Left ventricle myocardium inferior (tissue), 1 donor: Measurements from ENCODE around the gene ANGPTL2. TPM values are rescaled to one million over a fixed set of nuclear protein-coding genes. Genes with fewer than 3 reads are reported as not detected.

Experiments used
- DNase-seq: peaks from one replicate; pipeline ENCODE4 v3.0.0-alpha.2; 2020
- H3K27ac ChIP-seq: fragments of 200-600 bp; replicated peaks from 2 replicates; pipeline ENCODE4 v1.8.0; 2021
- H3K27me3 ChIP-seq: fragments of 200-600 bp; 2 replicates; pipeline ENCODE4 v1.8.0; 2021; ENCODE audit warnings: low read depth
- H3K36me3 ChIP-seq: fragments of 200-600 bp; 2 replicates; pipeline ENCODE4 v1.8.0; 2021
- H3K4me1 ChIP-seq: fragments of 200-600 bp; 2 replicates; pipeline ENCODE4 v1.8.0; 2021
- H3K4me3 ChIP-seq: fragments of 200-600 bp; 2 replicates; pipeline ENCODE4 v1.8.0; 2021; ENCODE audit warnings: mild to moderate bottlenecking, moderate library complexity
- H3K9me3 ChIP-seq: fragments of 200-600 bp; replicated peaks from 2 replicates; pipeline ENCODE4 v1.8.0; 2021
- intact Hi-C: fragments of 100-400 bp; cut with micrococcal nuclease; formaldehyde crosslinking; loops from one replicate; pipeline ENCODE4 v1.11.0; 2022
- total RNA-seq: library from RNA; stranded (reverse); fragmentation: NEBNext Ultra II Directional; extraction: Animal tissue kit (Norgen Biotek cat#: 25700); gene quantifications from one replicate; pipeline ENCODE4 v1.2.1, GENCODE V29; 2021
- TF ChIP-seq, protein P1 (sequence below): fragments of 200-600 bp; IDR thresholded peaks from 2 replicates; pipeline ENCODE4 v1.8.0; 2021; ENCODE audit warnings: antibody characterized with exemption, mild to moderate bottlenecking, borderline replicate concordance
- donor health status: DM: no; HTN: yes; CAD: no; lungs with severe emphysema.

The ANGPTL2 gene
- total RNA-seq, 1 donor from 2014 or later = 35.7 TPM

DNA sequence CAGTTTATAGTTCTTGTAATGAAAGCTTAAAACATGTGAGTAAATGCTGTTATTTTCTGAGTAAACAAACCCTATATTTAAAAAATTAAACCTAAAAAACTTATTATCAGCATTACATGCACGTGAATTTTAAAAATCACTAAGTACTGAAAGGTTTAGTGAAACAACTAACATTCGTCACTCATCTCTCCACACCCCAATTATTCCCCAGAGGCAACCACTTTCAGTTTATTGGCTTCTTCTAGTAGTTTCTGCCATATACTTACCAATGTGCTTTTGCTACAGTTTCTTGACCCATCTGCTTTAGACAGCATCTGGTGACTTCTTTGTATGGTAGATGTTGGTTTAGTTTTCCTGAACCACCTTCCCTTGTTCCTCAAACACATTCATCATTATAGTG lies 58.1 kb downstream of the ANGPTL2 start:
- Histone ChIP-seq H3K4me3 (no peak overlapping the region), H3K27me3 (no peaks in the 10 kb centered on the region), H3K9me3 (no peaks in the 10 kb centered on the region), H3K27ac (no peak overlapping the region), H3K4me1 (peaks cover 38% of the 10 kb centered on the region), H3K36me3 (peaks cover 2% of the 10 kb centered on the region)
- DNase-seq = no peak
- TF ChIP-seq, protein P1, sequence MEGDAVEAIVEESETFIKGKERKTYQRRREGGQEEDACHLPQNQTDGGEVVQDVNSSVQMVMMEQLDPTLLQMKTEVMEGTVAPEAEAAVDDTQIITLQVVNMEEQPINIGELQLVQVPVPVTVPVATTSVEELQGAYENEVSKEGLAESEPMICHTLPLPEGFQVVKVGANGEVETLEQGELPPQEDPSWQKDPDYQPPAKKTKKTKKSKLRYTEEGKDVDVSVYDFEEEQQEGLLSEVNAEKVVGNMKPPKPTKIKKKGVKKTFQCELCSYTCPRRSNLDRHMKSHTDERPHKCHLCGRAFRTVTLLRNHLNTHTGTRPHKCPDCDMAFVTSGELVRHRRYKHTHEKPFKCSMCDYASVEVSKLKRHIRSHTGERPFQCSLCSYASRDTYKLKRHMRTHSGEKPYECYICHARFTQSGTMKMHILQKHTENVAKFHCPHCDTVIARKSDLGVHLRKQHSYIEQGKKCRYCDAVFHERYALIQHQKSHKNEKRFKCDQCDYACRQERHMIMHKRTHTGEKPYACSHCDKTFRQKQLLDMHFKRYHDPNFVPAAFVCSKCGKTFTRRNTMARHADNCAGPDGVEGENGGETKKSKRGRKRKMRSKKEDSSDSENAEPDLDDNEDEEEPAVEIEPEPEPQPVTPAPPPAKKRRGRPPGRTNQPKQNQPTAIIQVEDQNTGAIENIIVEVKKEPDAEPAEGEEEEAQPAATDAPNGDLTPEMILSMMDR = no peak
- intact Hi-C loops = no loop called here

DNA sequence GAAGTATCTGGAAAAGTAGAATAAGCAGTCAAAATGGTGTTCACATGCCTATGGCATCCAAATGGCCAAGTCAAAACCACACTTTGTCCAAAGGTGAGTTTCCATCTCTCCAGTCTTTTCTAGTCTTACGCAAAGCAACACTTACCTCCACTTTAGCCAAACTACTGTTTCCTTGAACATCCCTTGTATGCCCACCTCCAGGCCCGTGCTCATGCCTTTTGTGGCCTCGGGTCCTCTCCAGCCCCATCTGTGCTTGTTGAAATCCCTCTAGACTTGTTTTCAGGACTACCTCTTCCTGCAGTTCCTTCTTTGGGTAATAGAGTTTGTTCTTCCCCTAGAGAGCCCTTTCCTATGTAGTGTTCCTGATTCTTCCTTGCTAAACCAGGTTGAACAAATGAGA lies 61.0 kb downstream of the ANGPTL2 start:
- no peaks in the 10 kb centered on the region for H3K9me3 ChIP-seq
- DNase-seq = no peak
- H3K27me3 ChIP-seq = no peaks in the 10 kb centered on the region
- no peaks in the 10 kb centered on the region for H3K36me3 ChIP-seq
- no peak overlapping the region for H3K4me3 ChIP-seq
- no peak overlapping the region for H3K27ac ChIP-seq
- intact Hi-C loops = no loop called here
- H3K4me1 ChIP-seq = peaks cover 67% of the 10 kb centered on the region
- TF ChIP-seq, protein P1 = no peak

DNA sequence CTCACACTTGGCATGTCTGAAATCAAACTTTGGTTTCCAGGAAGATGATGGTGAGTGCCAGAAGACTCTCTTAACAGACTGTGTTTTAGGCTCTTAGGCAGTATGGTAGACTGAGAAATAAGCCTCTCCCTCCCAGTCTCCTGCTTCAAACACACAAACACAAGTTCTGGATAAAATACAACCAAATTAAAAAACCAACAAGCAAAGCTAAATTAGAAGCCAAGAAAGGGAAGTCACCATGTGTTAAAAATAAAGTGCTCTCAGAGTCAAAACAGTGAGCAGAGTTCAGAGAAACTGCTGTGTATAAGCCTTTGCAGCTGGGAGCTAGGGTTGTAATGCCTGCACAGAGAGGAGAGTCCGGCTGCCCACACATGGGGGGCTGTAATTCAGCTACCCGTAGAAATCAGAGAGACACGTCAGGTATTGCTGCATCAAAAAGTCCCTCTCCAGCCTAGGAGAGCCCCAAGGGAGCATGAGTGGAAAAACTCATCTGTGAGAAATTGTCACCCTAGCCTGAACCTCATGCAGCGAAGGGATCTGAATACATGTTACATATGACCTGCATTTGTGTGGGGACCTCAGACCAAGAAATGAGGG lies 62.6 kb downstream of the ANGPTL2 start:
- Histone ChIP-seq H3K36me3 (no peaks in the 10 kb centered on the region), H3K27me3 (no peaks in the 10 kb centered on the region), H3K27ac (peak overlapping the region; percentile 42), H3K4me3 (no peak overlapping the region), H3K4me1 (peaks cover 70% of the 10 kb centered on the region), H3K9me3 (no peaks in the 10 kb centered on the region)
- no peak for DNase-seq
- intact Hi-C loops = no loop called here
- TF ChIP-seq, protein P1 = no peak

DNA sequence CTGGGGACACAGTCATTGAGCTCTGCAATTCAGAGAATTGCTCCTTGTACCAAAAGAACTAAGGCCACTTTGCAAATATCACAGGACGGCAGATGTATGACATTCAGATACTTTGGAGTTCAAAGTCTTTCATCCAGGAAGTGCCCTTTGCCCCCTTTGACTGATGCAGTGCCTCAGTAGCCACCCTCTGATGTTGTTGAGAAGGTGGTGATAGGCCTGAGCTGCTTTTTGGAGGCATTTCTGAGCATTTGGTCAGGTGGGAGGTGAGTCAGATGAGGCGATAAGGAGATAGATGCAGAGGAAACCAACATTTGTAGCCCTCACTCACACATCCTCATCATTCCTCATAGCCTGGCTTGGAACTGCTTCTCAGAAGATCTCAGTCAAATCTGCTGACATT lies 63.4 kb downstream of the ANGPTL2 start:
- Histone ChIP-seq H3K36me3 (no peaks in the 10 kb centered on the region), H3K4me3 (no peak overlapping the region), H3K27ac (peak overlapping the region; percentile 76), H3K9me3 (no peaks in the 10 kb centered on the region), H3K4me1 (peaks cover 71% of the 10 kb centered on the region), H3K27me3 (no peaks in the 10 kb centered on the region)
- TF ChIP-seq, protein P1 = no peak
- no peak for DNase-seq
- intact Hi-C loops = no loop called here

DNA sequence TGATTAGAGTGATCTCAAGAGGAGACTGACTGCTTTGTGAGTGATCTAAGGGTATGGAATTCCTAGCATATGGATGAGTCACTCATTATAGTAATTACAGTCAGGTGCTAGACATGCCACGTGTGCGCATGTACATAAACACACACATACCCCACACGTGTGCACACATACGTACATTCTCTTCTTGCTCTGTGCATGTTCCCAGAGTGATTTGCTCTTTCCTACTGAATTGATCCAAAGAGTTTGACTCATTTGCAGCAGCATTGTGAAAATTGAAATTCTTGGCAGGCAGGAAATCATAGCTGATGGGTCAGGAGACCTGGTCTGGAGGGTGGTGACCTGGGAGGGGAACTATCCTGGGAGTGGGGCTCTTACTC lies 63.8 kb downstream of the ANGPTL2 start:
- Histone ChIP-seq H3K27me3 (no peaks in the 10 kb centered on the region), H3K27ac (peak overlapping the region; percentile 76), H3K4me1 (peaks cover 74% of the 10 kb centered on the region), H3K9me3 (no peaks in the 10 kb centered on the region), H3K36me3 (no peaks in the 10 kb centered on the region), H3K4me3 (no peak overlapping the region)
- intact Hi-C loops = no loop called here
- TF ChIP-seq, protein P1 = no peak
- no peak for DNase-seq
